NCI-H146 treated with DMSO at 0.1 percent for 48 hours (cell line): ENCODE results near the gene STYK1.
"Not testable (repeated sequence)": the region's sequence is repeated elsewhere in the genome, so short reads cannot be mapped to it uniquely, and the experiment has no call there.

Source experiments
- DNase-seq: peaks from one replicate; lab custom pipeline; 2025; ENCODE audit not compliant: unreplicated experiment; lab: John Stamatoyannopoulos, UW

Gene STYK1

GRCh38 chr12:10621278-10621677 is 52.6 kb downstream of the STYK1 start:
- DNase-seq, result no peak

DNA sequence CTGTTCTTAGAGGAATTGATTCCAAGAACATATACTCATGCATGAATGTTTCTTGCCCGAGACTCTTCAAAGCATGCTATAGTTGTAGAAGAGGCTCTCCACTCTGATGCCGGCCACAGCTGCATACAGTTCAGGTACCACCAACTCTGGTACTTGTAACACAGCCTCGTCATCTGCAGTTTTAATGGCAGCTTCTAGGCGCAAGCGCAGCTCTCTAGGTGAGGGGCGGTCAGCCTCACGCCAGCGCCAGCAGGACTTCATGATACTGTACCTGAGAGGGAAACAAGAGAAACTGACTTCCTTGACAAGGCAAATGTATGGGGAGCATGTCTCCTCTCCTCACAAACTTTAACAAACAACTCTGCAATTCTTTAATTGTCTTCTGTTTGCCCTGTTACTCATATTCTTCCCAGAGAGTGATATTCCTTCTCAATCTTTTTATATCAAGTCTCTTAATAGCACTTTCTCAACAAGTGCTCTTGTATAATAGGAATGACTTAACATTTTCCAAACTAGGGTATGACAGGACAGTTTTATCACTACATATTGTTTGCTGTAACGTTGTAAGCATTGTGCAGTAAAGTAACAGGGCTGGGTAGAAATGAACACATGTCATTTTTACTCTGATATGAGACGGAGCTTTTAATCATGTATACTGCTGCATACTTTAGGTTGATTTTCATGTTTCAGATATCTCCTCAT is 53.6 kb downstream of the STYK1 start:
- DNase-seq, result no peak

- no peak for DNase-seq
Observed at GRCh38 chr12:10618338-10618987, 55.4 kb downstream of the STYK1 start.

GRCh38 chr12:10617863-10618262 is 56.0 kb downstream of the STYK1 start:
- no peak for DNase-seq

GRCh38 chr12:10615532-10615931 is 58.3 kb downstream of the STYK1 start:
- DNase-seq, result no peak

DNA sequence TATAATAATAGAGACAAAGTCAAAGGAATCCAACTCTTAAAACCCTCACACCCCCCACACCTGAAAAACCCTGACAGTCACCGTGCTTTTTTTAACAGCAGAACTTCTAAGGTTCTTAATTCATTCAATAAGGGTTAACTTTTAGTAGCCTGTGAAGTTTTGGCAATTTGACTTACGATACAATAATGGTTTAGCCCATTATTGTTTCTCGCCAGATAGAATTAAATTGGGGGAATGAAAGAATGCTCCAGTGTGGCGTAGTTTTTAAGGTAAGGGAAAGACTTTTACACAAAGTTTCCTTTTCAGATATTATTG is 59.8 kb downstream of the STYK1 start:
- no peak for DNase-seq

DNA sequence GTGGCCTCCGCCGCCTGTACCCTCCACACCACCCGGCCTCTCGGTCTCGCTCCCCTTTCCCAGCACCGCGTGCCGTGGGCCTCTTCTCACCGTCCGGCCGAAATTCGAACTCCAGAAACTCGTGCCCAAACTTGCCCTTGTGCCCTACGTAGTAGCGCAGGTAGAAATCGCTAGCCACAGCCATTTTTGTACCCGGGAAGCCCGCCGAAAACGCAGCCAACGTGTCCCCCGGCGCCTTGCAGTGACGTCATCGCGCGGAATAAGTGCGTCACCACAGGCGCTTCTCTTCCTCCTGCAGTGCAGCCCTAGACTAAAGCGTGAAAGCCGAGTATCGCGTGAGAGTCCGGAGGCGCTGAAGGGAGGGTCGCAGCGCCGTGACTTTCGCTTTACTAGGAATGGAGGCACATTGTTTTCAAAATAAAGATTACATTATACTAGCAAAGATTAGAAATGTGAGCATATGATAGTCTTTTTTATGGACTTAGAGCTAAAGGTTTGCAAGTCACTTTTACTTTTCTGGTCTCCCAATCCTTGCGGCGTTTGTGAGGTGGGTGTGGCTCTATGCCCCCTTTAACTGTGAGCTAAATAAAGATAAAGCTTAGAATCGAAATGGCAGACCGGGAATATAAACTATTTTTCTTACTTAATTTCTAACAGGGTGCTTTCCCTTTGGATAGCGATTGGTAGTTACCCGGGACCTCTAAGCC is 60.4 kb downstream of the STYK1 start, which contains the start of gene MAGOHB:
Gene MAGOHB (minus strand): TSS at position 261 of the 707 bp plus-strand sequence. CDS start 77 bp downstream, at position 184.
- DNase-seq, result peak; percentile 96

GRCh38 chr12:10612984-10613348 is 60.9 kb downstream of the STYK1 start:
- DNase-seq, result peak; percentile 86

- DNase-seq, result no peak
Observed at GRCh38 chr12:10612110-10612509, 61.7 kb downstream of the STYK1 start.

DNA sequence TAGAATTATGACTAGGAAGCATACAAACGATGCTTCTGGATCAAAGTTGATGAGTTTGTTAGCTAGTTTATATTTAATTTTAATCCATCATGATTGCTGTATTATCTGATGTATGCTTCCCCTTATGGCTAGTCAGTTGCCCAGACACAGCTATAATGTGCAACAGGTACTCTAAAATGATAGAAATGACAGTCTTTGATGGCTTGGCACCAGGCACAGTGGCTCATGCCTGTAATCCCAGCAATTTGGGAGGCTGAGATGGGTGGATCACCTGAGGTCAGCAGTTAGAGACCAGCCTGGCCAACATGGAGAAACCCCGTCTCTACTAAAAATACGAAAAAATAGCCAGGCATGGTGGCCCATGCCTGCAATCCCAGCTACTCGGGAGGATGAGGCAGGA is 62.6 kb downstream of the STYK1 start:
- DNase-seq, result not testable (repeated sequence)

- no peak for DNase-seq
Observed at GRCh38 chr12:10610188-10610587, 63.7 kb downstream of the STYK1 start.

DNA sequence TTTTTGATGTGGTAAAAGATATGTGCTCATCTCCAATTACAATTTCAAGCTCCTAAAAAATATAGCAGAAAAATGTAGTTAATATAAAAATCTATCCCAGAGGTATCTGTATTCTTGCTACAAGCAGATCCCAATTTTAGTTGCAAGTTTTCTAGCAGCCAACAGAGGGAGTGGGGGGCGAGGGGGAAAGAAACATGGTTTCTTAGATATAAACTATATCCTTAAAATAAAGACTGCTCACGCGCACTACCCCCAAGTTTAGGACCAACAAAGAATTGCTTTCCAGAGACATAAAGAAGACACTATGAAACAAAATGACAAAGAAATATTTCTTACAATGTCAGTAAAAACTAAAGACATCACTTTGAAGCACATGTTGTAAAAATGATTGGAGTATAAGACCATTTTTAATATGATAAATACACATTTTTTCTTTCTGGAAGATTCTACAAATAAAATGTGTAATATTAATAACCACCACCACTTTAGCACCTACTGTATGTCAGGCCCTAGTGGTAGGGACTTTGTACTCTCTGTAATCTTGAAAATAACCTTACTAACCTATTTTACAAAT is 65.9 kb downstream of the STYK1 start:
- DNase-seq, result no peak

- no peak for DNase-seq
Observed at GRCh38 chr12:10601860-10602259, 72.0 kb downstream of the STYK1 start.

- DNase-seq, result no peak
Observed at GRCh38 chr12:10600988-10601387, 72.9 kb downstream of the STYK1 start.

DNA sequence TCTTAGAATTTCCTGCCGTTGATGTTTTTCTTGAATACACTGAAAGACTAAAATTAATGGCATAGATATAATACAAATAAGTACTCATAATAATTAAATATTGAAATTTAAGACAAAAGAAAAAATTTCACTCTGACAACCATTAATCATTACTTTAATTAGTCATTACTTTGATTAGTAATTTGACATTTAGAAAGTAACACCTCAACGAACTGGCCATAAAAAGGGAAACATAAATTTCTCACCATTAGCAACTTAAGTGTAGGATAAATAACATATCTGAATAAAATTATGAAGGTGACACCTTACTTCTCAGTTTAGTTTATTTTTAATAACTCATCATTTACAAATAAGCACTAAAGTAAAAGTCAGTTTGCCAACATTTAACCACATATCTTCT is 78.0 kb downstream of the STYK1 start:
- no peak for DNase-seq

DNA sequence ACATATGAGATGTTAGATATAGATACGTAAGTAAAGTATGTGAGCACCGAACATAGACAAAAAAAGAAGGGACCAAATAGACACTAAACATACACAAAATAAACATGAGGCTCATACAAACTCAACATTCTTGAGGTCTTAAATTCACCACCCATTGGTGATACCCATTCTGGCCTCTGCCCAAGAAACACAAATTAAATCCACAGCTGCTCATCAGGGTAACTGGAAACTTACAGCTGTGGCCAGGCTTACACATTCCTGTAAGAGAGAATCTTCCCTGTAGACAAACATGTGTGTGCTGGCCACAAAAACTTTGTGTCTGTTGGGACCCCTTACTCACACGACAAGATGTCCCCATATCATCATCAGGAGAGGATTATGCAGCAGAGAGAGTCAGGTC is 82.9 kb downstream of the STYK1 start:
- no peak for DNase-seq

- DNase-seq, result no peak
Observed at GRCh38 chr12:10584415-10584814, 89.4 kb downstream of the STYK1 start.

DNA sequence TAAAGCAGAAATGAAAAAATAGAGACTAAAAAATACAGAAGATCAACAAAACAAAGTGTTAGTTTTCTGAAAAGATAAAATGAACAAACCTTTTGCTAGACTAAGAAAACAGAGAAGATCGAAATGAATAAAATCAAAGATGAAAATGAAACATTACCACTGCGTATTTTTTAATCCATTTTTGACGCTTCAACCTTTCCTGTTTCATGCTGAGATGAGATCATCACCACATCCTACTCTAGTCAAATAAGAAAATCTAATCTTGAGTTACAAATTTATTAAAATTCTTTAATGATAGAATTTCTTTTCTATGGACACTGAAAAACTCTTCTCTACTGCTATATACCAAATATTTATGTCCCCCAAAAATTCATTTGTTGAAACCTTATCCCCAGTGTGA is 91.1 kb downstream of the STYK1 start:
- no peak for DNase-seq

DNA sequence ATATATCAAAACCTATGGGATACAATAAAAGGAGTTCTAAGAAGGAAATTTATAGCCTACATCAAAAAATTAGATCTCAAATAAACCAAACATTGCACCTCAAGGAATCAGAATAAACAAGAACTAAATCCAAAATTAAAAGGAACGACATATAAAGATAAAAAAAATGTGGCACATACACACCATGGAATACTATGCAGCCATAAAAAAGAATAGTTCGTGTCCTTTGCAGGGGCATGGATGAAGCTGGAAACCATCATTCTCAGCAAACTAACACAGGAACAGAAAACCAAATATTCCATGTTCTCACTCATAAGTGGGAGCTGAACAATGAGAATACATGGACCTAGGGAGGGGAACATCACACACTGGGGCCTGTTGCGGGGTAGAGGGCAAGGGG is 91.7 kb downstream of the STYK1 start:
- DNase-seq, result not testable (repeated sequence)

GRCh38 chr12:10574307-10574706 is 99.5 kb downstream of the STYK1 start:
- DNase-seq, result no peak

DNA sequence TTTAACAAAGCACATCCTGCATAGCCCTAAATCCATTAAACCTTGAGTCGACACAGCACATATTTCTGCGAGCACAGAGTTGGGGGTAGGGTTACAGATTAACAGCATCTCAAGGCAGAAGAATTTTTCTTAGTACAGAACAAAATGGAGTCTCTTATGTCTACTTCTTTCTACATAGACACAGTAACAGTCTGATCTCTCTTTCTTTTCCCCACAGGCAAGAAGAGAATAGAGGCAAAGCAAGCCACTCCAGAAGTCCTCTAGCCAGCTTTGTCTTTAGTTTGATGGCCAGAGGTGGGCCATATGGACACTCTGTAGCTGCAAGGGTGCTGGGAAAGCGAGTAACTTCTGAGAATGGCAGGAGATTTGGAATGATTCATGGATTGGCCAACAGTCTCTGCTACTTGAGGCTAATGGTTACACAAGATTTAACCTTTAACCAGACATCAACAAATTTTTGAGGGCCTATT is 101.8 kb downstream of the STYK1 start:
- not testable (repeated sequence) for DNase-seq

- DNase-seq, result no peak
Observed at GRCh38 chr12:10571141-10571540, 102.7 kb downstream of the STYK1 start.
